Kidney epithelial cell (primary cell): ENCODE measurements around the gene RTEL1. TPM values are rescaled to one million over a fixed set of nuclear protein-coding genes. Genes with fewer than 3 reads are reported as not detected.
A peak's percentile ranks its signal among the peaks of the same experiment; 100 is the strongest.
"Not testable (repeated sequence)": the region's sequence is repeated elsewhere in the genome, so short reads cannot be mapped to it uniquely, and the experiment has no call there.

ENCODE experiments used
- DNase-seq: peaks from one replicate; pipeline ENCODE4 v3.0.0-alpha.2; 2010; ENCODE audit warnings: low read depth
- H3K27me3 ChIP-seq: 2 replicates; pipeline ENCODE4 v1.6.0; 2011; ENCODE audit warnings: low read length; ENCODE audit not compliant: control insufficient read depth, insufficient read depth
- H3K36me3 ChIP-seq: 2 replicates; pipeline ENCODE4 v1.5.1; 2011; ENCODE audit warnings: low read length; ENCODE audit not compliant: control insufficient read depth, insufficient read depth
- H3K4me3 ChIP-seq: 2 replicates; pipeline ENCODE4 v1.5.1; 2011; ENCODE audit warnings: low read depth, mild to moderate bottlenecking, control low read depth, low read length
- CTCF ChIP-seq: IDR thresholded peaks from 2 replicates; pipeline ENCODE4 v1.5.1; 2011; ENCODE audit warnings: mild to moderate bottlenecking, moderate library complexity, low read length, control low read depth, inconsistent platforms; ENCODE audit not compliant: insufficient read depth, poor library complexity, severe bottlenecking
- total RNA-seq: library from RNA; depleted of rRNA; stranded (reverse); fragments of >200 nt; gene quantifications from 2 replicates; pipeline ENCODE4 v1.2.3, GENCODE V29; 2015

Gene RTEL1
- total RNA-seq, 1 donor from 2014 or later = 30.7 TPM

GRCh38 chr20:63645218-63645617 lies 12.9 kb upstream of the RTEL1 start:
- Histone ChIP-seq H3K36me3 (no peaks in the 10 kb centered on the region), H3K4me3 (no peak overlapping the region), H3K27me3 (no peaks in the 10 kb centered on the region)
- TF ChIP-seq CTCF = no peak
- no peak for DNase-seq

GRCh38 chr20:63648190-63648589 lies 9.9 kb upstream of the RTEL1 start:
- H3K27me3 ChIP-seq = peaks cover 2% of the 10 kb centered on the region
- no peaks in the 10 kb centered on the region for H3K36me3 ChIP-seq
- DNase-seq = no peak
- H3K4me3 ChIP-seq = no peak overlapping the region
- no peak for TF ChIP-seq CTCF

GRCh38 chr20:63648895-63649589 lies 9.1 kb upstream of the RTEL1 start:
- Histone ChIP-seq H3K4me3 (no peak overlapping the region), H3K36me3 (no peaks in the 10 kb centered on the region), H3K27me3 (peaks cover 2% of the 10 kb centered on the region)
- no peak for TF ChIP-seq CTCF
- DNase-seq = no peak

- DNase-seq, H3K4me3 ChIP-seq, H3K27me3 ChIP-seq, H3K36me3 ChIP-seq: not testable (repeated sequence)
These were observed 7.6 kb upstream of the RTEL1 start for GRCh38 chr20:63650486-63650885.

GRCh38 chr20:63651942-63652191 lies 6.2 kb upstream of the RTEL1 start:
- no peaks in the 10 kb centered on the region for H3K36me3 ChIP-seq
- peaks cover 2% of the 10 kb centered on the region for H3K27me3 ChIP-seq
- peak overlapping the region; percentile 67 for H3K4me3 ChIP-seq
- DNase-seq = no peak
- TF ChIP-seq CTCF = no peak

- peaks cover 2% of the 10 kb centered on the region for H3K27me3 ChIP-seq
- no peaks in the 10 kb centered on the region for H3K36me3 ChIP-seq
- no peak for TF ChIP-seq CTCF
- no peak for DNase-seq
- H3K4me3 ChIP-seq = peak overlapping the region; percentile 67
These were observed 5.7 kb upstream of the RTEL1 start for GRCh38 chr20:63652192-63652980.
